ENCODE data around the gene PMEPA1.
"Not testable (repeated sequence)": the region's sequence is repeated elsewhere in the genome, so short reads cannot be mapped to it uniquely, and the experiment has no call there.

PMEPA1 gene

GRCh38 chr20:57647933-57648785 is 61.7 kb downstream of the PMEPA1 start:
- DNase-seq = no peak

- no peak for DNase-seq
These were observed 62.5 kb downstream of the PMEPA1 start for GRCh38 chr20:57647006-57647932.

GRCh38 chr20:57638895-57639236 is 70.9 kb downstream of the PMEPA1 start:
- no peak for DNase-seq

GRCh38 chr20:57638173-57638894 is 71.5 kb downstream of the PMEPA1 start:
- no peak for DNase-seq

GRCh38 chr20:57633945-57634491 is 75.8 kb downstream of the PMEPA1 start:
- no peak for DNase-seq

GRCh38 chr20:57632286-57632685 is 77.5 kb downstream of the PMEPA1 start:
- DNase-seq = no peak

GRCh38 chr20:57630061-57630460 is 79.8 kb downstream of the PMEPA1 start:
- no peak for DNase-seq

GRCh38 chr20:57629491-57629901 is 80.3 kb downstream of the PMEPA1 start:
- DNase-seq = not testable (repeated sequence)

- not testable (repeated sequence) for DNase-seq
These were observed 80.9 kb downstream of the PMEPA1 start for GRCh38 chr20:57628962-57629308.

GRCh38 chr20:57628047-57628961 is 81.5 kb downstream of the PMEPA1 start:
- DNase-seq = peak; percentile 76

GRCh38 chr20:57627339-57627738 is 82.5 kb downstream of the PMEPA1 start:
- DNase-seq = no peak

GRCh38 chr20:57625978-57626377 is 83.8 kb downstream of the PMEPA1 start:
- DNase-seq = no peak

GRCh38 chr20:57625181-57625958 is 84.4 kb downstream of the PMEPA1 start:
- no peak for DNase-seq

- DNase-seq = no peak
These were observed 85.7 kb downstream of the PMEPA1 start for GRCh38 chr20:57624124-57624523.

GRCh38 chr20:57622579-57623381 is 87.0 kb downstream of the PMEPA1 start:
- no peak for DNase-seq

GRCh38 chr20:57622201-57622570 is 87.6 kb downstream of the PMEPA1 start:
- DNase-seq = no peak

GRCh38 chr20:57621421-57622200 is 88.2 kb downstream of the PMEPA1 start:
- DNase-seq = no peak

GRCh38 chr20:57620999-57621398 is 88.8 kb downstream of the PMEPA1 start:
- peak; percentile 20 for DNase-seq

- no peak for DNase-seq
These were observed 89.4 kb downstream of the PMEPA1 start, which contains the start of gene ZBP1 for GRCh38 chr20:57620274-57620990. ZBP1 (minus strand) TSS chr20:57620426; CDS start chr20:57620295, 131 bp downstream.

All from GF-D8 (cell line).